Lung (tissue), 12 donors: Measurements from ENCODE around the gene PFKL. TPM values are rescaled to one million over a fixed set of nuclear protein-coding genes. Genes with fewer than 3 reads are reported as not detected.

Experiments
- ATAC-seq: fragments of 200-7000 bp; cut with Tn5 transposase; one replicate; pipeline ENCODE4 v1.9.1; 2020; ENCODE audit warnings: moderate number of reproducible peaks; ENCODE audit not compliant: insufficient read depth, low FRiP score
- DNase-seq, 3 donors: peaks; one replicate each; pipeline ENCODE4 v3.0.0-alpha.2; 2013 to 2017
- H3K27ac ChIP-seq, 2 donors: one replicate each; pipeline ENCODE4 v1.5.1; 2013; ENCODE audit warnings: mild to moderate bottlenecking in 2 of 2, moderate library complexity in 2 of 2, control low read depth in 1 of 2, inconsistent platforms in 1 of 2, low read depth in 1 of 2, low read length in 1 of 2
- H3K27me3 ChIP-seq, 3 donors: one replicate each; pipeline ENCODE4 v1.5.1; 2013; ENCODE audit warnings: low read length in 2 of 3; ENCODE audit not compliant: control insufficient read depth in 3 of 3, insufficient read depth in 3 of 3
- H3K36me3 ChIP-seq, 4 donors: one replicate each; pipeline ENCODE4 v1.5.1; 2013; ENCODE audit warnings: low read length in 4 of 4, mild to moderate bottlenecking in 1 of 4, moderate library complexity in 1 of 4; ENCODE audit not compliant: control insufficient read depth in 4 of 4, insufficient read depth in 4 of 4
- H3K4me1 ChIP-seq, 5 donors: one replicate each; pipeline ENCODE4 v1.5.1; 2013; ENCODE audit warnings: low read length in 5 of 5, mild to moderate bottlenecking in 2 of 5, moderate library complexity in 1 of 5; ENCODE audit not compliant: control insufficient read depth in 5 of 5, insufficient read depth in 5 of 5
- H3K4me3 ChIP-seq: one replicate; pipeline ENCODE4 v1.5.1; 2013; ENCODE audit warnings: mild to moderate bottlenecking, control low read depth, moderate library complexity
- H3K9ac ChIP-seq, 2 donors: one replicate each; pipeline ENCODE4 v1.5.1; 2013; ENCODE audit warnings: low read length in 2 of 2, control low read depth in 1 of 2; ENCODE audit not compliant: insufficient read depth in 1 of 2
- H3K9me3 ChIP-seq, 4 donors: one replicate each; pipeline ENCODE4 v1.5.1; 2013; ENCODE audit warnings: low read length in 3 of 4, mild to moderate bottlenecking in 1 of 4, moderate library complexity in 1 of 4; ENCODE audit not compliant: control insufficient read depth in 4 of 4, insufficient read depth in 3 of 4
- WGBS, 2 donors: extraction: QIAGEN DNeasy Blood & Tissue Kit; methylation state at CpG; one replicate each; pipeline ENCODE4 v1.1.7; 2013; 5-methylcytosine and 5-hydroxymethylcytosine counted together
- polyA plus RNA-seq, 2 donors: library from polyadenylated mRNA; stranded (reverse); fragments of 200-250 nt; gene quantifications; one replicate each; pipeline ENCODE4 v1.2.1, GENCODE V29; 2013
- total RNA-seq, 2 donors: library from RNA; depleted of rRNA in 1 of 2; stranded (reverse); fragments of >200 nt in 1 of 2; gene quantifications; one replicate each; pipeline ENCODE4 v1.2.1, GENCODE V29; 2014 to 2021
- TF ChIP-seq, protein P1 (sequence below): IDR thresholded peaks from 2 replicates; pipeline ENCODE4 v1.5.1; 2012; ENCODE audit warnings: mild to moderate bottlenecking; ENCODE audit errors: control extremely low read depth, extremely low read depth
- donor health status: control.
- donor health status: control.
- donor health status: Bipolar disorder and iron deficiency.
- donor health status: healthy.
- donor health status: DM: yes; HTN: yes; CAD: no.

Gene PFKL
- total and polyA plus RNA-seq, 4 donors, result 63.4 to 129 (median 103) TPM

DNA sequence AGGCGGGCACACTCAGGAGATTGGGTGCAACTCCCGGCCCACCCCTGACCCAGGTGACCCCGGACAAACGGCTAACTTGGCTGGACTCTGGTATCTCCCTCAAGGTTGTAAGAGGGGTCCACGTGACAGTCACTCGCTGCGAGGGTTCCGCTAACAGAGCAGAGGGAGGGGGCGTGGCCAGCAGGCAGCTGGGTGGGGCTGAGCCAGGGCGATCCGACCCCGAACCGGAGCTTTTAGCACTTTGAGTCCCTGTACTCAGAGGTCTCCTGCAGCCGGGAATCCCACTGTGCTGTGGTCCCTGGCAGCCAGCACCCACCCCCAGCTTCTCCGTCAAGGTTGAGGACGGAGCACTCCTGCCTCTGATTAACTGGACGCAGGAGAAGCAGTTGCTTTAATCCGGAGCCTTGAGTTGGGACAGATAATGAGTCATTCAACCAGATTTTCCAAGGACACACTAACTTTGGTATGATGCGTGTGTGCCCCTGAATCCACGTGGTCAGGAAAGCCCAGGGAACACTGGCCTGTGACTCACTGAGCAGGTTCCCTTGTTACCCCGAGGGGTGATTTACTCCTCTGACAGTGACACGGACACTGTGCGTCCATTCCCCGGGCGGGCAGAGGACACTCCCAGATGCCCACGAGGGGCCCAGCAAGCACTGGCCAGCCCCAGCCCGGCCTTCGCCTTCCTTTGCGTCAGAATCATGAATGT is 70.3 kb downstream of the PFKL start:
- Histone ChIP-seq H3K27me3 (peaks cover 0 to 7% (median 0%) of the 10 kb centered on the region in 3 donors), H3K9me3 (peaks cover 0 to 6% (median 0%) of the 10 kb centered on the region in 4 donors), H3K4me1 (peaks cover 0 to 7% (median 0%) of the 10 kb centered on the region in 5 donors), H3K9ac (no peak overlapping the region), H3K36me3 (no peaks in the 10 kb centered on the region), H3K4me3 (no peak overlapping the region), H3K27ac (no peak overlapping the region)
- DNase-seq (peak in 1 of 3 donors; percentile 8), ATAC-seq (no peak)
- WGBS, 2 donors, result 38 to 40% methylated on average over 29 of the region's 29 CpGs
- TF ChIP-seq, protein P1, sequence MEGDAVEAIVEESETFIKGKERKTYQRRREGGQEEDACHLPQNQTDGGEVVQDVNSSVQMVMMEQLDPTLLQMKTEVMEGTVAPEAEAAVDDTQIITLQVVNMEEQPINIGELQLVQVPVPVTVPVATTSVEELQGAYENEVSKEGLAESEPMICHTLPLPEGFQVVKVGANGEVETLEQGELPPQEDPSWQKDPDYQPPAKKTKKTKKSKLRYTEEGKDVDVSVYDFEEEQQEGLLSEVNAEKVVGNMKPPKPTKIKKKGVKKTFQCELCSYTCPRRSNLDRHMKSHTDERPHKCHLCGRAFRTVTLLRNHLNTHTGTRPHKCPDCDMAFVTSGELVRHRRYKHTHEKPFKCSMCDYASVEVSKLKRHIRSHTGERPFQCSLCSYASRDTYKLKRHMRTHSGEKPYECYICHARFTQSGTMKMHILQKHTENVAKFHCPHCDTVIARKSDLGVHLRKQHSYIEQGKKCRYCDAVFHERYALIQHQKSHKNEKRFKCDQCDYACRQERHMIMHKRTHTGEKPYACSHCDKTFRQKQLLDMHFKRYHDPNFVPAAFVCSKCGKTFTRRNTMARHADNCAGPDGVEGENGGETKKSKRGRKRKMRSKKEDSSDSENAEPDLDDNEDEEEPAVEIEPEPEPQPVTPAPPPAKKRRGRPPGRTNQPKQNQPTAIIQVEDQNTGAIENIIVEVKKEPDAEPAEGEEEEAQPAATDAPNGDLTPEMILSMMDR, result no peak

DNA sequence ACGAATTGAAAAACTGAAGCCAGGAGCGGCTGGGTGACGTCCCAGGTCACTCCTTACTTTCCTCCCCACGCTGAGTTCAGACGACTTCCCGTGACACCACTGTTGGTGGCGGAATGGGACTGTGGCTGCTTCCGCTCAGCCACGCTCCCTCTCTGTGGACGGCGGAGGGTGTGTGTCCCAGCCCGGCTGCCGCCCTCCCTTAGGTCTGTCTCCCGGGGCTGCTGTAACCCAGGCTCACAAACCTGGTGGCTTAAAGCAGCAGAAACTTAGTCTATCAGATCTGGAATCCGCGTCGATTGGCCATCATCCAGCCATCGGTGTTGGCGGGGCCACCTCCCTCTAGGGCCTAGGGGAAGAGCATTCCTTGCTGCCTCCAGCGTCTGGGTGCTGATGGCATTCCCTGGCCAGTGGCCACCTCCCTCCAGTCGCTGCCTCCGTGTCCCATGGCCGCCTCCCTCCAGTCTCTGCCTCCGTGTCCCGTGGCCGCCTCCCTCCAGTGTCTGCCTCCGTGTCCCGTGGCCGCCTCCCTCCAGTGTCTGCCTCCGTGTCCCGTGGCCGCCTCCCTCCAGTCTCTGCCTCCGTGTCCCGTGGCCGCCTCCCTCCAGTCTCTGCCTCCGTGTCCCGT is 71.0 kb downstream of the PFKL start:
- DNase-seq (no peak), ATAC-seq (no peak)
- TF ChIP-seq, protein P1, result no peak
- Histone ChIP-seq H3K27me3 (peaks cover 0 to 7% (median 0%) of the 10 kb centered on the region in 3 donors), H3K4me3 (no peak overlapping the region), H3K36me3 (no peaks in the 10 kb centered on the region), H3K9me3 (peaks cover 0 to 6% (median 0%) of the 10 kb centered on the region in 4 donors), H3K27ac (no peak overlapping the region), H3K9ac (no peak overlapping the region), H3K4me1 (peaks cover 0 to 7% (median 0%) of the 10 kb centered on the region in 5 donors)
- 91 to 92% methylated on average over 31 to 36 of the region's 37 CpGs for WGBS, 2 donors

DNA sequence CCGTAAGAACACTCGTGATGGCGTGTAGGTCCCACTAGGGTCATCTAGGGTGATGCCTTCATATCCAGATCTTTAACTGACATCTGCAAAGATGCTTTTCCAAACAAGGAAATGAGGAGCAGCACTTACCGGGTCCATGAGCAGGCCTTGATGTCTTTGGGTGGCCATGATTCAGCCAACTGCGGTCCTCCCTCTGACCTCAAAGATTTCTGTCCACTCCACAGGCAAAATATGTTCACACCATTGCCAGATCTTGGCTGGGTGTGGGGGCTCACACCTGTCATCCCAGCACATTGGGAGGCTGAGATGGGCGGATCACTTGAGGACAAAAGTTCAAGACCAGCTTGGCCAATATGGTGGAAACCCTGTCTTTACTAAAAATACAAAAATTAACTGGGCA is 71.7 kb downstream of the PFKL start:
- Histone ChIP-seq H3K27me3 (peaks cover 0 to 7% (median 0%) of the 10 kb centered on the region in 3 donors), H3K4me3 (no peak overlapping the region), H3K27ac (no peak overlapping the region), H3K4me1 (peaks cover 0 to 7% (median 0%) of the 10 kb centered on the region in 5 donors), H3K36me3 (no peaks in the 10 kb centered on the region), H3K9me3 (peaks cover 0 to 6% (median 0%) of the 10 kb centered on the region in 4 donors), H3K9ac (no peak overlapping the region)
- DNase-seq (no peak), ATAC-seq (no peak)
- TF ChIP-seq, protein P1, result no peak
- WGBS, 2 donors, result 94 to 97% methylated on average over 6 of the region's 6 CpGs
